ENCODE measurements around the gene GOLT1A. TPM values are rescaled to one million over a fixed set of nuclear protein-coding genes. Genes with fewer than 3 reads are reported as not detected.

The GOLT1A gene
- total RNA-seq, 1 donor from 2014 or later: 1.8 TPM

DNA sequence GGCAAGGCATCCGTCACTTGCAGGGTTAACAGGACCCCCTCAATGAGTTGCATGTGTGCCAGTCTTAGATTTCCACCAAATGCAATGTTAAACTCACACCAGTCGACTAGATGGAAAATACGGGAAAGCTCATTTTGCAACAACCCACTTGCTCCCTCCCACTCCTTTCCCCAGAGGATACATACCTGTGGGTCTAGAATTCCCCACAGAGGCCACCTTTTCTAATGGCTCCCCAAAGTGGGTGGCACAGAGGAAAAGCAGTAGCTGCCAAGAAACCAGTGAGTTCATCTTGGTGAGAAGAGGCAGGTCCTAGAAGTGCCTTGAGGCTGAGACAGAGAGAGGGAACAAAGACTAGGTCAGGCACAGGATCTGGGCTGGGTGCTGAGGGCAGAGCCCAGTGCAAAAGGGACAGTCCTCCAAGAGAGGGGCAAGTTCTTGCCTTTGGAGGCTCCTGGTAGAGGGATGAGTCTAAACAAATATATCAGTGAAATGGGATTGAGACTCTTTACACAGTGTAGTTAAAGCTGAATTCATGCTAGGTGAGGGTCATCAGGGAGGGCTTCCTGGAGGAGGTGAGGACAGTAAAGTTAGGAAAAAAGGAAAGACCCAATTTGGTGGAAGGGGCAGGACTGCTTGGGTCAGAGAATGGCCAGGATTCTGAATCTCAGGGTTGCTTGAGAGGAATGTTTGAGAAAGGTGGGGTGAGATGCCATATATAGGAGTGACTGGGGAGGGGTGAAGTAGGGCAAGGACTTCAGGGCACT, 21.0 kb downstream of the GOLT1A start:
- Histone ChIP-seq H3K36me3 (ENCODE audit: control insufficient read depth, insufficient read depth, low read length) (no peaks in the 10 kb centered on the region), H3K4me3 (ENCODE audit: low read depth, low read length) (no peak overlapping the region), H3K27me3 (ENCODE audit: control insufficient read depth, insufficient read depth, low read length) (no peaks in the 10 kb centered on the region)
- FAIRE-seq (peak; percentile 7), DNase-seq (ENCODE audit: low read depth) (peak; percentile 49)
- TF ChIP-seq, protein P1, sequence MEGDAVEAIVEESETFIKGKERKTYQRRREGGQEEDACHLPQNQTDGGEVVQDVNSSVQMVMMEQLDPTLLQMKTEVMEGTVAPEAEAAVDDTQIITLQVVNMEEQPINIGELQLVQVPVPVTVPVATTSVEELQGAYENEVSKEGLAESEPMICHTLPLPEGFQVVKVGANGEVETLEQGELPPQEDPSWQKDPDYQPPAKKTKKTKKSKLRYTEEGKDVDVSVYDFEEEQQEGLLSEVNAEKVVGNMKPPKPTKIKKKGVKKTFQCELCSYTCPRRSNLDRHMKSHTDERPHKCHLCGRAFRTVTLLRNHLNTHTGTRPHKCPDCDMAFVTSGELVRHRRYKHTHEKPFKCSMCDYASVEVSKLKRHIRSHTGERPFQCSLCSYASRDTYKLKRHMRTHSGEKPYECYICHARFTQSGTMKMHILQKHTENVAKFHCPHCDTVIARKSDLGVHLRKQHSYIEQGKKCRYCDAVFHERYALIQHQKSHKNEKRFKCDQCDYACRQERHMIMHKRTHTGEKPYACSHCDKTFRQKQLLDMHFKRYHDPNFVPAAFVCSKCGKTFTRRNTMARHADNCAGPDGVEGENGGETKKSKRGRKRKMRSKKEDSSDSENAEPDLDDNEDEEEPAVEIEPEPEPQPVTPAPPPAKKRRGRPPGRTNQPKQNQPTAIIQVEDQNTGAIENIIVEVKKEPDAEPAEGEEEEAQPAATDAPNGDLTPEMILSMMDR (IDR thresholded peaks at IDR 0.05; ENCODE audit: insufficient read depth, low read length, severe bottlenecking): no peak

DNA sequence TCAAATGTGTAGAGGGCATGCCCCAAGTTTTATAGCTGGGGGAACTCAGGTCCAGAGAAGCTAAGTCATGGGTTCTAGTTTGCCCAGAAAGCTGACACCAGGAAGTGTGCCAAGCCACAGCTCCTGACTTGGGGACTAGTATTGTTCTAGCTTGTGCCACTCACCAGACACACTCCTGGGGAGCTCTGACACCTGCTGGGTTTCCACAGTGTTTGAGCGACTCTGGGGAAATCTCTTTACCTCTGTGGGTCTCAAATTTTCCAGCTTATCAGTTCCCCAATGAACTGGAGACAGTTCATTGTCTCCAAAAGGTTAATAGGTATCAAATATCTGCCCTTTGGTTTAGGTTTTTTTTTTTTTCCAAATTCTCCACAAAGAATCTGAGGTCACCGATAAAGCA, 21.7 kb downstream of the GOLT1A start:
- Histone ChIP-seq H3K27me3 (ENCODE audit: control insufficient read depth, insufficient read depth, low read length) (no peaks in the 10 kb centered on the region), H3K4me3 (ENCODE audit: low read depth, low read length) (no peak overlapping the region), H3K36me3 (ENCODE audit: control insufficient read depth, insufficient read depth, low read length) (no peaks in the 10 kb centered on the region)
- DNase-seq (ENCODE audit: low read depth) (no peak), FAIRE-seq (no peak)
- TF ChIP-seq, protein P1 (IDR thresholded peaks at IDR 0.05; ENCODE audit: insufficient read depth, low read length, severe bottlenecking): no peak

DNA sequence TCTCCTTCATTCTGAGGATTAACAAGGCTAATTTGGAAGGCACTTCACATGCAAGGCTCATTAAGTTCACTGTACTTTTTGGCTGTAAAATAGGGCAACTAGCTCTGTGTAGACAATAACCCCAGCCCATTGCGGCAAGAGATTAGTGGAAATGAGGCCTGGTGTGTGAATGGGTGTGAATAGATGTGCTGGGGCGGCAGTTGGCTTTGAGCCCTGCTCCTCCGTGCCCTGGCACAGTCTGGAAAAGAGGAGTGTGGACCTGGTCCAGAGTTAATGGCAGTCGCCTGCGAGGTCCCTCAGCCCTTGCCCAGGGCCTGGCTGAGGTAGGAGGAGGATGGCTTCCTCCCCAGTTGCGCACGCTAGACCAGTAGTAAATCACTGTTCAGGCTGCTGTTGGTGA, 22.3 kb downstream of the GOLT1A start:
- H3K4me3 ChIP-seq (ENCODE audit: low read depth, low read length): no peak overlapping the region
- TF ChIP-seq, protein P1 (IDR thresholded peaks at IDR 0.05; ENCODE audit: insufficient read depth, low read length, severe bottlenecking): no peak
- no peaks in the 10 kb centered on the region for H3K36me3 ChIP-seq (ENCODE audit: control insufficient read depth, insufficient read depth, low read length)
- DNase-seq (ENCODE audit: low read depth) (no peak), FAIRE-seq (no peak)
- H3K27me3 ChIP-seq (ENCODE audit: control insufficient read depth, insufficient read depth, low read length): no peaks in the 10 kb centered on the region

DNA sequence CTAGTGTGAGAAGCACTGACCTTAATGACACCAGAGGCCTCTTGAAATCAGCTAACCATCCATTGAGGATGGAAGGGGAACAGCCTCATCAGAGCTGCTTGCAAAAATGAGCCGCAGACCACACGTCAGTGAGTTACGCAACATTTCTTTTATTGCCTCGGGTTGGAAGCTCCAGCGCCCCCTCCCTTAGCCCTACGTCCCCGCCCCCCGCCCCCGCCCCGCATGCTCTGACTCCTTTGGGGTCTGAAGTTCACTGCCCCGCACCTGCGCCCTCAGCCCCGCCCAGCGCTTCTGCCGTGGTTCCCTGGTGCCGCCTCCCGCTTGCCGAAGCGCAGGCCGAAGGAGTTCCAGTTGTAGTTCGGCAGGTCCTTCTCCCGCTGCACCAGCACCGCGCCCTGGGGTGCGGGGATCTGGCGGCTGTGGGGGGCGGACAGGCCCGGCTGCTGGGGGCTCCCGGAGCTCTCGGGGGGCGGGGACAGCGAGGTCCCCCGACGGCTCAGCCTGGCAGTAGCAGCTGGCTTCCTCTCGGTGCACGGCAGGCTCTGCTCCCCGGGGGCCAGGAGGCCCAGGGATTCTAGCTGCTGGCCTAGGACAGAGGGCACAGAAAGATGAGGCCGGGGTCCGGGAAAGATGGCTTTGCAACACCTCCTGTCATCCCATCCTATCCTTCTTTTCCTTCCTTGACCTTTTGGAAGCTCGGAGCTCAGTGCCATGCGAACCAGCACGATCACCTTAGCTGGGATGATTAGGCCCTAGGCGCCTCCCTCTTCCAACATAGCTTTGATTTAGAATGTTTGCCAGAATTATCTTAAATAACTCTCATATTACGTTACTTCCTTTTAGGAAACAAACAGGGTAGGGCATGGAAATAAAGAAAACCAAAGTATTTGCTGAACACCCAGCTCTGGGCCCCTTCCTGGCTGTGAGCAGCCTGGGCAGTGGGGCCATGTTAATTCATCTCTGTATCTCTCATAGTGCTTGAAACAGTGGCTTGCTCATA, 23.3 kb downstream of the GOLT1A start:
- Histone ChIP-seq H3K36me3 (ENCODE audit: control insufficient read depth, insufficient read depth, low read length) (no peaks in the 10 kb centered on the region), H3K4me3 (ENCODE audit: low read depth, low read length) (no peak overlapping the region), H3K27me3 (ENCODE audit: control insufficient read depth, insufficient read depth, low read length) (no peaks in the 10 kb centered on the region)
- peak; percentile 54 for DNase-seq (ENCODE audit: low read depth)
- TF ChIP-seq, protein P1 (IDR thresholded peaks at IDR 0.05; ENCODE audit: insufficient read depth, low read length, severe bottlenecking): no peak
- no peak for FAIRE-seq

DNA sequence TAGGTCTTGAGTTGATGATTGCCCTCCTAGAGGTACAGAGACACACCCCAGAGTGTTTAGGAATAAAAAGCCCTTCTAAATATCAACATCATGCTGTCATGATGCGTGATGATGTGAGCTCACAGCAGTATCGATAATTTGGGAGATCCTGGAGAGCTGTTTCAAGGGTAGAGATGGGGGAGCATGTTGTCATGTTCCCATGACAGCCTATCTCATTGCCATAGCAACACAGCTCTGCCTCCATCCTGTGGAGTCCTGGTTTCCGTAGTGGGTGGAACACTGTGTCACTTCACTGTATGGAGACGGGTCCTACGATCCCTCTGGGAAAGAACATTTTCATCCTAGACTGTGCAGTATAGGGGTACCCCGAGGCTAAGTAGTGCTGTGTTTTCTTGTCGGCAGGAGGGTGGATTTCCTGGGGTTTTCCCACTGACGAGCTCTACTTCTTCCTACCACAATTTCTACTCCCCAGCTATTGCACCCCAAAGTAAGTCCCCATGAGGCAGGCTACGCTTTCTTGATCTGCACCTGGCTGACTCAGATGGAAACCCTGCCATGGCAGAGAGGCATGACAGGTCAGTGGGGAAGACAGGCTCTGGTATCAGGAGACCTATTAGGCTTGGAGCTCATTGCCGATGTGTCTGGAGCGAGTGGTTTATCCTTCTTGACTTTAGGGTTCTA, 24.7 kb downstream of the GOLT1A start:
- no peak for FAIRE-seq
- no peak for DNase-seq (ENCODE audit: low read depth)
- TF ChIP-seq, protein P1 (IDR thresholded peaks at IDR 0.05; ENCODE audit: insufficient read depth, low read length, severe bottlenecking): no peak
- H3K36me3 ChIP-seq (ENCODE audit: control insufficient read depth, insufficient read depth, low read length): no peaks in the 10 kb centered on the region
- no peak overlapping the region for H3K4me3 ChIP-seq (ENCODE audit: low read depth, low read length)
- no peaks in the 10 kb centered on the region for H3K27me3 ChIP-seq (ENCODE audit: control insufficient read depth, insufficient read depth, low read length)
